Measurements from ENCODE around the gene DMRTC2.

GRCh38 chr19:41892173-41892902 lies 47.5 kb downstream of the DMRTC2 start:
- TF ChIP-seq CTCF (IDR thresholded peaks at IDR 0.05; ENCODE audit: borderline replicate concordance, extremely low read depth, low read length, poor library complexity, severe bottlenecking) (no peak), EZH2 (IDR thresholded peaks at IDR 0.05; ENCODE audit: borderline replicate concordance, low read depth, low read length, severe bottlenecking) (no peak)
